SK-N-SH treated with all-trans-retinoic acid at 6 μM for 48 hours (cell line): ENCODE measurements around the gene DLG2.

Source experiments
- BACH2 ChIP-seq: fragments of 250-450 bp; sonication (Bioruptor Pico); IDR thresholded peaks from 2 replicates; pipeline ENCODE4 v1.9.0; 2021; ENCODE audit warnings: mild to moderate bottlenecking, borderline replicate concordance
- CSDC2 ChIP-seq: fragments of 250-450 bp; sonication (Bioruptor Pico); IDR thresholded peaks from 2 replicates; pipeline ENCODE4 v1.5.0; 2020; ENCODE audit warnings: mild to moderate bottlenecking, moderate library complexity
- RARB ChIP-seq: fragments of 250-450 bp; sonication (Bioruptor Pico); IDR thresholded peaks from 2 replicates; pipeline ENCODE4 v1.8.0; 2021; ENCODE audit warnings: mild to moderate bottlenecking, moderate library complexity
- TOX ChIP-seq: fragments of 250-450 bp; sonication (Bioruptor Pico); IDR thresholded peaks from 2 replicates; pipeline ENCODE4 v1.8.0; 2021; ENCODE audit warnings: mild to moderate bottlenecking, moderate library complexity, borderline replicate concordance
- ZNF70 ChIP-seq: fragments of 450-650 bp; formaldehyde crosslinking; IDR thresholded peaks from 2 replicates; pipeline ENCODE4 v1.5.0; 2020; ENCODE audit warnings: mild to moderate bottlenecking, moderate library complexity
- TF ChIP-seq, protein P1 (sequence below): fragments of 250-450 bp; sonication (Bioruptor Pico); IDR thresholded peaks from 2 replicates; pipeline ENCODE4 v1.8.0; 2020; ENCODE audit warnings: mild to moderate bottlenecking, moderate library complexity, borderline replicate concordance

DNA sequence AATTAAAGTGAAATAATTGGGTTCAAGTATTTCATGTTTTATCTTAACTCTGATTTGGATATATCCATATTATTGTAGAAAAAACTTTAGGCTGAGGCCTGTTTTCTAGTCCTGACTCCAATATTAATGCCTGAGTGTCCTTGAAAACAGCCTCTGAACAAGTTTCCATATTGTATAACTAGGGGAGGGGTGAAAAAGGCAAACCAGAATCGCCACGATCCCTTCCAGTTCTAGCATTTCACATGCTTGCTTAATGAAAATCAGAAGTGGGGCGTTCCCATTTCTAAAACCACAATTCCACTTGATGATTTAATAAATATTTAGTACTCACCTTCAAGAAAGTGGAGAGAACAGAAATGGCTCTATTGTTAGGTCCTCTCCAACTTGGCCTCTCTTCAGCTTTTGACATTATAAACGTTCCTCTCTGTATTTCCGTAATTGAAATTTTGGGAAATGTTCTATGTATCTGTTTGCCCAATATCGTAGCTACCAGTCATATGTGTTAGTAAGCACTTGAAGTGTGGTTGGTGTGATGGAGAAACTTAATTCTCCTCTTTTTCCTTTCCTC, 1779.6 kb downstream of the DLG2 start:
- TF ChIP-seq ZNF70 (CRISPR knock-in tag) (no peak), BACH2 (CRISPR knock-in tag) (no peak), TOX (no peak), CSDC2 (CRISPR knock-in tag) (no peak), RARB (CRISPR knock-in tag) (no peak)
- TF ChIP-seq, protein P1, sequence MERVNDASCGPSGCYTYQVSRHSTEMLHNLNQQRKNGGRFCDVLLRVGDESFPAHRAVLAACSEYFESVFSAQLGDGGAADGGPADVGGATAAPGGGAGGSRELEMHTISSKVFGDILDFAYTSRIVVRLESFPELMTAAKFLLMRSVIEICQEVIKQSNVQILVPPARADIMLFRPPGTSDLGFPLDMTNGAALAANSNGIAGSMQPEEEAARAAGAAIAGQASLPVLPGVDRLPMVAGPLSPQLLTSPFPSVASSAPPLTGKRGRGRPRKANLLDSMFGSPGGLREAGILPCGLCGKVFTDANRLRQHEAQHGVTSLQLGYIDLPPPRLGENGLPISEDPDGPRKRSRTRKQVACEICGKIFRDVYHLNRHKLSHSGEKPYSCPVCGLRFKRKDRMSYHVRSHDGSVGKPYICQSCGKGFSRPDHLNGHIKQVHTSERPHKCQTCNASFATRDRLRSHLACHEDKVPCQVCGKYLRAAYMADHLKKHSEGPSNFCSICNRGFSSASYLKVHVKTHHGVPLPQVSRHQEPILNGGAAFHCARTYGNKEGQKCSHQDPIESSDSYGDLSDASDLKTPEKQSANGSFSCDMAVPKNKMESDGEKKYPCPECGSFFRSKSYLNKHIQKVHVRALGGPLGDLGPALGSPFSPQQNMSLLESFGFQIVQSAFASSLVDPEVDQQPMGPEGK = no peak
